Neural cell (in vitro differentiated cells): ENCODE data around the gene MAML3. TPM values are rescaled to one million over a fixed set of nuclear protein-coding genes. Genes with fewer than 3 reads are reported as not detected.
A peak's percentile ranks its signal among the peaks of the same experiment; 100 is the strongest.

Experiments
- H2AFZ ChIP-seq: fragments of 200-600, 300-800 bp; sonication (generic), shearing (Covaris generic); 2 replicates; pipeline ENCODE4 v1.6.0; 2014; ENCODE audit warnings: low read depth, mild to moderate bottlenecking, antibody characterized with exemption, low read length, moderate library complexity
- H3F3A ChIP-seq: fragments of 200-600 bp; shearing (Covaris generic); 2 replicates; pipeline ENCODE4 v1.6.1; 2016; ENCODE audit warnings: mild to moderate bottlenecking, moderate library complexity, mixed read lengths, antibody characterized with exemption, low read length; ENCODE audit not compliant: insufficient read depth, poor library complexity, severe bottlenecking
- H3K27ac ChIP-seq: fragments of 200-600, 300-800 bp; sonication (generic), shearing (Covaris generic); 2 replicates; pipeline ENCODE4 v1.5.1; 2014; ENCODE audit warnings: mild to moderate bottlenecking, low read length, moderate library complexity
- H3K27me3 ChIP-seq: fragments of 300-800, 200-600 bp; sonication (generic), shearing (Covaris generic); 2 replicates; pipeline ENCODE4 v1.6.0; 2014; ENCODE audit warnings: mild to moderate bottlenecking, low read depth, low read length, moderate library complexity; ENCODE audit not compliant: insufficient read depth
- H3K36me3 ChIP-seq: fragments of 300-800, 200-600 bp; sonication (generic), shearing (Covaris generic); 2 replicates; pipeline ENCODE4 v1.5.1; 2014; ENCODE audit warnings: mild to moderate bottlenecking, antibody characterized with exemption, low read length, moderate library complexity; ENCODE audit not compliant: insufficient read depth
- H3K4me2 ChIP-seq: fragments of 300-800, 200-600 bp; sonication (generic), shearing (Covaris generic); 2 replicates; pipeline ENCODE4 v1.6.0; 2014; ENCODE audit warnings: mild to moderate bottlenecking, low read length
- H3K4me3 ChIP-seq: fragments of 300-800, 200-600 bp; sonication (generic), shearing (Covaris generic); 2 replicates; pipeline ENCODE4 v1.5.1; 2014; ENCODE audit warnings: mild to moderate bottlenecking, low read length, moderate library complexity
- H3K79me2 ChIP-seq: fragments of 200-600 bp; shearing (Covaris generic); replicated peaks from 2 replicates; pipeline ENCODE4 v1.6.0; 2014; ENCODE audit warnings: mild to moderate bottlenecking, low read length, moderate library complexity; ENCODE audit not compliant: insufficient read depth
- H3K9ac ChIP-seq: fragments of 300-800, 200-600 bp; sonication (generic), shearing (Covaris generic); 2 replicates; pipeline ENCODE4 v1.6.1; 2016; ENCODE audit warnings: mild to moderate bottlenecking, low read length, mixed read lengths
- H3K9me2 ChIP-seq: fragments of 200-600 bp; shearing (Covaris generic); 2 replicates; pipeline ENCODE4 v1.6.1; 2016; ENCODE audit warnings: mild to moderate bottlenecking, low read length, mixed read lengths; ENCODE audit not compliant: insufficient read depth
- H3K9me3 ChIP-seq: fragments of 200-600, 300-800 bp; sonication (generic), shearing (Covaris generic); 2 replicates; pipeline ENCODE4 v1.6.1; 2016; ENCODE audit warnings: mild to moderate bottlenecking, mixed run types, low read length, moderate library complexity, mixed read lengths
- H4K20me1 ChIP-seq: fragments of 200-600 bp; shearing (Covaris generic); 2 replicates; pipeline ENCODE4 v1.6.1; 2016; ENCODE audit warnings: mild to moderate bottlenecking, mixed run types; ENCODE audit not compliant: insufficient read depth
- CTCF ChIP-seq: fragments of 450-650 bp; IDR thresholded peaks from 2 replicates; pipeline ENCODE4 v1.5.1; 2014; ENCODE audit warnings: antibody characterized with exemption, mild to moderate bottlenecking, moderate library complexity; ENCODE audit not compliant: poor library complexity, severe bottlenecking
- EP300 ChIP-seq: fragments of 450-650 bp; conservative IDR thresholded peaks from 2 replicates; pipeline ENCODE4 v1.6.1; 2014; ENCODE audit warnings: antibody characterized with exemption, mild to moderate bottlenecking, moderate library complexity; ENCODE audit not compliant: poor library complexity, severe bottlenecking
- EZH2 ChIP-seq: fragments of 200-600, 300-800 bp; shearing (Covaris generic), sonication (generic); IDR thresholded peaks from 2 replicates; pipeline ENCODE4 v1.6.1; 2014; ENCODE audit warnings: antibody characterized with exemption, low read length, borderline replicate concordance, mild to moderate bottlenecking; ENCODE audit not compliant: insufficient read depth, poor library complexity, severe bottlenecking
- MXI1 ChIP-seq: fragments of 450-650 bp; conservative IDR thresholded peaks from 2 replicates; pipeline ENCODE4 v1.6.1; 2014; ENCODE audit warnings: antibody characterized with exemption, mild to moderate bottlenecking; ENCODE audit not compliant: poor library complexity, severe bottlenecking
- POLR2AphosphoS5 ChIP-seq: IDR thresholded peaks from 2 replicates; pipeline ENCODE4 v1.6.1; 2012
- RAD21 ChIP-seq: fragments of 450-650 bp; conservative IDR thresholded peaks from 2 replicates; pipeline ENCODE4 v1.6.1; 2014; ENCODE audit warnings: antibody characterized with exemption, mild to moderate bottlenecking, moderate library complexity
- REST ChIP-seq: IDR thresholded peaks from 2 replicates; pipeline ENCODE4 v1.6.1; 2012; ENCODE audit warnings: borderline replicate concordance
- SMC3 ChIP-seq: fragments of 450-650 bp; conservative IDR thresholded peaks from 2 replicates; pipeline ENCODE4 v1.6.1; 2014; ENCODE audit warnings: antibody characterized with exemption, mild to moderate bottlenecking, moderate library complexity; ENCODE audit not compliant: poor library complexity
- TAF1 ChIP-seq: IDR thresholded peaks from 2 replicates; pipeline ENCODE4 v1.6.1; 2012; ENCODE audit warnings: low read depth
- polyA plus RNA-seq: library from polyadenylated mRNA; depleted of rRNA; stranded (reverse); fragments of >200 nt; gene quantifications from 2 replicates; pipeline ENCODE4 v1.2.3, GENCODE V29; 2014

Gene MAML3
- polyA plus RNA-seq, 1 donor from 2014 or later: 10.2 TPM

DNA sequence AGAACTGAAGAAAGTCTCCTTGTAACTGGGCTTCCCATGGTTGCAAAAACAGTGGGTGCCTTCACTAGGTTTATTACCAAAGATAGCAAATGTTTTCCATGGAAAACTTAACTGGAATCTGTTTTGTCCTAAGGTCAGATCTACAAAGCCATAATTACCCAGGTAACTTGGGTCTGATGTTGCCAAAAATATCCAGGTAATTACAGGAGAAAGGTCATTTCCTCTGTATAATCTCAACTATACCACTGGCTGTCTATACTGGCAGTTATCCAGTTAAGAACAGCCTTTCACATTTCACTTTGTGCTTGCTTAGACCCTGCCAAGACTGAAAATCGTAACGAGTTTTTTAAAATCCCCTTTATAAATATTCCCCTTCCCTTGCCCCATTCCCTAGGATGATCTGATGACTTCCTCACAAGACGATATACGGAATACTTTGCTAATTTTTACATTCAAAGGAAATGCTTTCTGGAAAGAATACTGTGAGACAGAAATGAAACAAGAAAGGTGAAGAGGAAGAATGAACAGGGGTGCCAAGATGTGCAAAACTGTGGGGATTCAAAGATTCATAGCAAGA is 105.5 kb downstream of the MAML3 start:
- no peaks in the 10 kb centered on the region for H3K36me3 ChIP-seq
- H3F3A ChIP-seq: peaks cover 6% of the 10 kb centered on the region
- peaks cover 14% of the 10 kb centered on the region for H3K79me2 ChIP-seq
- no peaks in the 10 kb centered on the region for H3K27me3 ChIP-seq
- no peaks in the 10 kb centered on the region for H3K9me2 ChIP-seq
- H3K9ac ChIP-seq: peak overlapping the region; percentile 71
- no peaks in the 10 kb centered on the region for H3K9me3 ChIP-seq
- no peak for TF ChIP-seq SMC3
- TF ChIP-seq RAD21: no peak
- no peak for TF ChIP-seq TAF1
- TF ChIP-seq MXI1: no peak
- no peak for TF ChIP-seq EZH2
- no peak for TF ChIP-seq EP300
- no peak for TF ChIP-seq POLR2AphosphoS5
- no peak for TF ChIP-seq CTCF
- TF ChIP-seq REST: no peak
- peak overlapping the region; percentile 93 for H3K27ac ChIP-seq
- peak overlapping the region; percentile 55 for H3K4me3 ChIP-seq
- H3K4me2 ChIP-seq: peak overlapping the region; percentile 72
- no peaks in the 10 kb centered on the region for H4K20me1 ChIP-seq
- peak overlapping the region; percentile 9 for H2AFZ ChIP-seq

DNA sequence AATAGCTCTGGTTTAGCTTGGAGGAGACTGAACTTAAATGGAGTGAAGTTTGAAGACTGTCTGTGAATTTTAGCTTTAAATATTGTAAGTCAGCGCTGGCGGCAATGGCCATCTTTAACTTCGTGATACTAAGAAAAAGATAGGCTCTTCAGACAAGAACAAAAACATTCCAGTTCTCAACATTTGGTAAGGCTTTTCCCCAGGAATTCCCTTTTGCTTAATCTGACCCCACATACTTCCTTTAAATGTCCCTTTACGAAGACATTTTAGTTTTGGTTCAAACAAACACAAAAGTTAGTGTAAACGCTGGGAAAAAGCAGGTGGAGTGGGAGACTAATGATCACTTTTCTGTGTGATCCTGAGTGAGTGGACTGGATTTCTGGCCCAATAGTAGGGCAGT is 106.2 kb downstream of the MAML3 start:
- Histone ChIP-seq H3K9me2 (no peaks in the 10 kb centered on the region), H3K4me2 (peak overlapping the region; percentile 72), H3K4me3 (peak overlapping the region; percentile 55), H4K20me1 (no peaks in the 10 kb centered on the region), H3K27me3 (no peaks in the 10 kb centered on the region), H3K79me2 (peaks cover 12% of the 10 kb centered on the region), H3K36me3 (no peaks in the 10 kb centered on the region), H3K27ac (peak overlapping the region; percentile 93), H3F3A (peaks cover 6% of the 10 kb centered on the region), H2AFZ (no peak overlapping the region), H3K9me3 (no peaks in the 10 kb centered on the region), H3K9ac (peak overlapping the region; percentile 71)
- no peak for TF ChIP-seq CTCF
- no peak for TF ChIP-seq RAD21
- TF ChIP-seq EP300: no peak
